Bone marrow (tissue), 2 donors: Measurements from ENCODE around the gene PCSK2.

Experiments
- DNase-seq, 2 donors: peaks; one replicate each; lab custom pipeline; 2025; lab: John Stamatoyannopoulos, UW

Gene PCSK2

GRCh38 chr20:17505636-17506517 is 279.0 kb downstream of the PCSK2 start:
- DNase-seq: no peak

- DNase-seq: no peak
Measured at GRCh38 chr20:17507032-17507431, 280.2 kb downstream of the PCSK2 start.

- no peak for DNase-seq
Measured at GRCh38 chr20:17507531-17507930, 280.7 kb downstream of the PCSK2 start.

- DNase-seq: no peak
Measured at GRCh38 chr20:17508756-17509155, 281.9 kb downstream of the PCSK2 start.

GRCh38 chr20:17510548-17510947 is 283.7 kb downstream of the PCSK2 start:
- DNase-seq: no peak

- no peak for DNase-seq
Measured at GRCh38 chr20:17511401-17511800, 284.6 kb downstream of the PCSK2 start.

- DNase-seq: no peak
Measured at GRCh38 chr20:17513939-17514338, 287.1 kb downstream of the PCSK2 start.

GRCh38 chr20:17515053-17515452 is 288.2 kb downstream of the PCSK2 start:
- no peak for DNase-seq

- DNase-seq: no peak
Measured at GRCh38 chr20:17518339-17519052, 291.7 kb downstream of the PCSK2 start.

- DNase-seq: no peak
Measured at GRCh38 chr20:17519606-17520285, 292.9 kb downstream of the PCSK2 start.

GRCh38 chr20:17520583-17520982 is 293.7 kb downstream of the PCSK2 start:
- no peak for DNase-seq

GRCh38 chr20:17522528-17522927 is 295.7 kb downstream of the PCSK2 start:
- DNase-seq: no peak

GRCh38 chr20:17523326-17523725 is 296.5 kb downstream of the PCSK2 start:
- DNase-seq: no peak

GRCh38 chr20:17524560-17524959 is 297.7 kb downstream of the PCSK2 start:
- DNase-seq: no peak

- DNase-seq: no peak
Measured at GRCh38 chr20:17525132-17525531, 298.3 kb downstream of the PCSK2 start.

- DNase-seq: no peak
Measured at GRCh38 chr20:17525650-17526049, 298.8 kb downstream of the PCSK2 start.

GRCh38 chr20:17529586-17529985 is 302.7 kb downstream of the PCSK2 start:
- DNase-seq: no peak

GRCh38 chr20:17530153-17530552 is 303.3 kb downstream of the PCSK2 start:
- DNase-seq: no peak

GRCh38 chr20:17530716-17531664 is 304.1 kb downstream of the PCSK2 start, which contains the start of gene BFSP1:
TSS of gene BFSP1 (minus strand) at chr20:17531379. CDS start at chr20:17531329, 50 bp downstream.
- DNase-seq: no peak

GRCh38 chr20:17531665-17532025 is 304.8 kb downstream of the PCSK2 start:
- no peak for DNase-seq

- DNase-seq: no peak
Measured at GRCh38 chr20:17533396-17533795, 306.6 kb downstream of the PCSK2 start.

- DNase-seq: no peak
Measured at GRCh38 chr20:17534077-17534476, 307.2 kb downstream of the PCSK2 start.
